Fibroblast of pulmonary artery (primary cell): ENCODE data around the gene UPK2.

Source experiments
- DNase-seq: peaks from one replicate; pipeline ENCODE4 v3.0.0-alpha.2; 2010; ENCODE audit warnings: low read depth
- H3K4me3 ChIP-seq: replicated peaks from 2 replicates; pipeline ENCODE4 v1.5.1; 2011; ENCODE audit warnings: low read depth, mild to moderate bottlenecking, control low read depth, low read length, moderate library complexity
- CTCF ChIP-seq: IDR thresholded peaks from 2 replicates; pipeline ENCODE4 v1.5.1; 2011; ENCODE audit warnings: mild to moderate bottlenecking, control low read depth, low read length, inconsistent platforms; ENCODE audit errors: missing control alignments

UPK2 gene

GRCh38 chr11:118914178-118914918 lies 41.8 kb upstream of the UPK2 start:
- no peak for DNase-seq
- H3K4me3 ChIP-seq, result peak overlapping the region; percentile 17
- TF ChIP-seq CTCF, result no peak

GRCh38 chr11:118914987-118915386 lies 41.1 kb upstream of the UPK2 start:
- no peak for TF ChIP-seq CTCF
- H3K4me3 ChIP-seq, result no peak overlapping the region
- DNase-seq, result no peak

- no peak for TF ChIP-seq CTCF
- no peak overlapping the region for H3K4me3 ChIP-seq
- DNase-seq, result no peak
Observed at GRCh38 chr11:118915396-118915795, 40.7 kb upstream of the UPK2 start.

GRCh38 chr11:118915941-118916841 lies 39.9 kb upstream of the UPK2 start:
- H3K4me3 ChIP-seq, result peak overlapping the region; percentile 18
- no peak for DNase-seq
- no peak for TF ChIP-seq CTCF

- TF ChIP-seq CTCF, result no peak
- DNase-seq, result peak; percentile 84
- H3K4me3 ChIP-seq, result peak overlapping the region; percentile 18
Observed at GRCh38 chr11:118916842-118917388, 39.2 kb upstream of the UPK2 start.

GRCh38 chr11:118917481-118918127 lies 38.5 kb upstream of the UPK2 start:
- TF ChIP-seq CTCF, result no peak
- peak; percentile 94 for DNase-seq
- peak overlapping the region; percentile 98 for H3K4me3 ChIP-seq
